ENCODE results near the gene NKX1-1. TPM values are rescaled to one million over a fixed set of nuclear protein-coding genes. Genes with fewer than 3 reads are reported as not detected.

Gene NKX1-1
- total and polyA plus RNA-seq, 2 of the 8 experiments (the other 6 are each of a cell fraction or from before 2014, with no cell fraction given), result not detected

- no peaks in the 10 kb centered on the region for H3K23me2 ChIP-seq (ENCODE audit: low read depth, low read length)
- no peak overlapping the region for H2BK20ac ChIP-seq (ENCODE audit: low read length)
- no peaks in the 10 kb centered on the region; the same call in 1 of the 2 replicates for H3K79me1 ChIP-seq (ENCODE audit: low read depth, low read length)
- no peak overlapping the region for H2AFZ ChIP-seq (ENCODE audit: low read length)
- H3K56ac ChIP-seq (replicated peaks; ENCODE audit: insufficient read length, low read depth, low read length), result no peak overlapping the region
- no peak overlapping the region for H3K9ac ChIP-seq (replicated peaks in 1 of 4; ENCODE audit: extremely low read depth in 1 of 4, low read depth in 3 of 4, low read length in 3 of 4)
- peaks cover 3 to 16% of the 10 kb centered on the region in 2 experiments for H4K20me1 ChIP-seq (replicated peaks in 1 of 2; ENCODE audit: control insufficient read depth in 1 of 2, insufficient read depth in 2 of 2, low read length in 2 of 2)
- no peak overlapping the region for H3K4me3 ChIP-seq (ENCODE audit: extremely low read depth in 1 of 4, insufficient read depth in 2 of 4, low read depth in 3 of 4, low read length in 4 of 4)
- no peaks in the 10 kb centered on the region for H3K27me3 ChIP-seq (replicated peaks in 1 of 4; ENCODE audit: control insufficient read depth in 3 of 4, extremely low read depth in 1 of 4, insufficient read depth in 3 of 4, low read length in 3 of 4)
- H3K9me3 ChIP-seq (ENCODE audit: insufficient read depth in 2 of 2, low read depth in 1 of 2, low read length in 1 of 2), result no peaks in the 10 kb centered on the region
- H2BK12ac ChIP-seq (ENCODE audit: low read depth, low read length), result no peak overlapping the region
- no peak overlapping the region for H3K14ac ChIP-seq (ENCODE audit: insufficient read length)
- TF ChIP-seq GTF2F1 (IDR thresholded peaks at IDR 0.05; ENCODE audit: borderline replicate concordance, low read depth, low read length) (no peak), RXRA (IDR thresholded peaks at IDR 0.05; ENCODE audit: insufficient read depth, low read depth, low read length) (no peak), POLR2A (IDR thresholded peaks at IDR 0.05; ENCODE audit: control extremely low read depth in 1 of 2, low read depth in 2 of 2, low read length in 2 of 2) (no peak), CBX5 (IDR thresholded peaks at IDR 0.05; ENCODE audit: low read depth, low read length) (no peak), HDAC2 (IDR thresholded peaks at IDR 0.05; ENCODE audit: borderline replicate concordance in 1 of 2, low read depth in 2 of 2, low read length in 2 of 2) (no peak), E2F6 (IDR thresholded peaks at IDR 0.05) (no peak), SIRT6 (IDR thresholded peaks at IDR 0.05; ENCODE audit: low read length) (no peak), MAX (IDR thresholded peaks at IDR 0.05) (no peak), POLR2AphosphoS5 (IDR thresholded peaks at IDR 0.05; ENCODE audit: low read depth, low read length) (no peak), CEBPB (IDR thresholded peaks at IDR 0.05; ENCODE audit: low read depth, low read length) (no peak), JUND (IDR thresholded peaks at IDR 0.05; ENCODE audit: low read length) (no peak)
- H4K5ac ChIP-seq (ENCODE audit: insufficient read length, low read depth, low read length), result no peak overlapping the region
- ChIA-PET POLR2A (ENCODE audit: partially characterized antibody) (no interaction called here), CTCF (ENCODE audit: partially characterized antibody) (interaction anchor here (0.9 to 2.5 kb wide), 7 partner anchors 10 to 335 kb away, joined by 3 to 6 read pairs (median 4); no protein-coding TSS in a partner anchor)
- H2BK120ac ChIP-seq (replicated peaks; ENCODE audit: low read depth, low read length), result no peak overlapping the region
- no peak overlapping the region for H2AK5ac ChIP-seq (ENCODE audit: low read depth, low read length)
- no peaks in the 10 kb centered on the region for H3K79me2 ChIP-seq (ENCODE audit: control insufficient read depth in 1 of 2, insufficient read depth in 2 of 2, low read length in 2 of 2)
- H3K4ac ChIP-seq (replicated peaks; ENCODE audit: insufficient read length, low read depth, low read length), result no peak overlapping the region
- WGBS, 2 experiments (ENCODE audit: extremely low coverage in 1 of 2, insufficient coverage in 1 of 2, insufficient read length in 1 of 2, insufficient replicate concordance in 2 of 2, low coverage in 1 of 2, low lambda C conversion rate in 2 of 2, missing lambda C conversion rate in 1 of 2), result 91% methylated on average over 36 of the region's 38 CpGs; no CpG with 5 or more reads in 1 of the 2 experiments
- FAIRE-seq (no peak), DNase-seq (ENCODE audit: low read depth in 1 of 2, low spot score in 2 of 2) (no peak)
- no peak overlapping the region for H3K18ac ChIP-seq (ENCODE audit: extremely low read depth, low read length)
- H4K8ac ChIP-seq (ENCODE audit: extremely low read depth, insufficient read depth, low read length), result no peak overlapping the region
- no peak overlapping the region for H3K27ac ChIP-seq (ENCODE audit: low read depth, low read length)
- H2BK5ac ChIP-seq (ENCODE audit: low read depth, low read length), result no peak overlapping the region
- no peaks in the 10 kb centered on the region; a peak in 1 of 7 replicates for H3K4me1 ChIP-seq (replicated peaks in 1 of 4; ENCODE audit: control insufficient read depth in 3 of 4, insufficient read depth in 4 of 4, low read length in 3 of 4)
- no peak overlapping the region for H3K23ac ChIP-seq (ENCODE audit: insufficient read length)
- no peak overlapping the region for H4K91ac ChIP-seq (replicated peaks; ENCODE audit: insufficient read length, low read length)
- no peak overlapping the region for H2BK15ac ChIP-seq (ENCODE audit: low read length)
- peaks cover 0 to 21% (median 0%) of the 10 kb centered on the region in 4 experiments; a peak in 2 of 8 replicates for H3K36me3 ChIP-seq (ENCODE audit: control insufficient read depth in 2 of 4, insufficient read depth in 4 of 4, low read length in 3 of 4)
- H3K4me2 ChIP-seq (ENCODE audit: insufficient read depth in 1 of 2, low read depth in 2 of 2, low read length in 2 of 2), result no peak overlapping the region
Measured at GRCh38 chr4:1358421-1359143, 47.7 kb downstream of the NKX1-1 start.

Measured in H1 (cell line).